K562 (cell line): Measurements from ENCODE around the gene MCM7. TPM values are rescaled to one million over a fixed set of nuclear protein-coding genes. Genes with fewer than 3 reads are reported as not detected.

Source experiments
- ESRRB ChIP-seq: fragments of 250-450 bp; sonication (Bioruptor Pico); IDR thresholded peaks from 2 replicates; pipeline ENCODE4 v1.5.0; 2020; ENCODE audit warnings: mild to moderate bottlenecking, moderate library complexity, borderline replicate concordance
- HNRNPL ChIP-seq: fragments of 200-400 bp; formaldehyde crosslinking; IDR thresholded peaks from 2 replicates; pipeline ENCODE4 v1.6.1; 2017; ENCODE audit warnings: low read depth, mild to moderate bottlenecking, low read length
- KHSRP ChIP-seq: fragments of 450-650 bp; IDR thresholded peaks from 2 replicates; pipeline ENCODE4 v1.6.1; 2017
- MXD1 ChIP-seq: fragments of 250-450 bp; sonication (Bioruptor Pico); IDR thresholded peaks from 2 replicates; pipeline ENCODE4 v1.8.0; 2021; ENCODE audit warnings: borderline replicate concordance, mild to moderate bottlenecking, moderate library complexity; ENCODE audit not compliant: poor library complexity, severe bottlenecking
- NFXL1 ChIP-seq: fragments of 450-650 bp; formaldehyde crosslinking; IDR thresholded peaks from 2 replicates; pipeline ENCODE4 v1.4.0; 2021; ENCODE audit warnings: mild to moderate bottlenecking
- PHTF2 ChIP-seq: fragments of 250-450 bp; sonication (Bioruptor Pico); IDR thresholded peaks from 2 replicates; pipeline ENCODE4 v1.5.0; 2021; ENCODE audit warnings: mild to moderate bottlenecking
- PML ChIP-seq: IDR thresholded peaks from 2 replicates; pipeline ENCODE4 v1.6.1; 2012; ENCODE audit warnings: low read length, inconsistent platforms
- PRDM10 ChIP-seq: fragments of 450-650 bp; IDR thresholded peaks from 2 replicates; pipeline ENCODE4 v1.6.1; 2018; ENCODE audit not compliant: partially characterized antibody
- PRPF4 ChIP-seq: fragments of 200-400 bp; formaldehyde crosslinking; IDR thresholded peaks from one replicate; pipeline ENCODE4 v1.6.1; 2017; ENCODE audit warnings: low read length, low read depth, mild to moderate bottlenecking; ENCODE audit not compliant: insufficient read depth, poor library complexity, severe bottlenecking
- STAT6 ChIP-seq: sonication (generic); formaldehyde crosslinking; IDR thresholded peaks from 2 replicates; pipeline ENCODE4 v1.8.1; 2023; ENCODE audit warnings: mild to moderate bottlenecking, missing genetic modification reagents
- TRIM25 ChIP-seq: fragments of 450-650 bp; IDR thresholded peaks from 2 replicates; pipeline ENCODE4 v1.7.0; 2016; ENCODE audit warnings: borderline replicate concordance
- VEZF1 ChIP-seq: fragments of 200-800 bp; sonication (Bioruptor generic); IDR thresholded peaks from 2 replicates; pipeline ENCODE4 v1.6.1; 2017; ENCODE audit warnings: missing genetic modification characterization, missing compliant biosample characterization
- ZNF217 ChIP-seq: sonication (generic); formaldehyde crosslinking; IDR thresholded peaks from 2 replicates; pipeline ENCODE4 v1.8.0; 2022; ENCODE audit warnings: mild to moderate bottlenecking, missing genetic modification reagents
- ZNF639 ChIP-seq, 2 experiments: fragments of 200-800 bp in 1 of 2; sonication (Bioruptor generic) in 1 of 2; sonication (generic) in 1 of 2; formaldehyde crosslinking in 1 of 2; IDR thresholded peaks in 1 of 2; conservative IDR thresholded peaks in 1 of 2; 2 replicates each; pipeline versions ENCODE4 v1.5.0 to v1.6.1; 2016 to 2020; ENCODE audit warnings: missing compliant biosample characterization in 1 of 2, missing genetic modification characterization in 1 of 2, missing genetic modification reagents in 1 of 2
- polyA plus RNA-seq, 8 experiments: library from polyadenylated mRNA; depleted of rRNA in 4 of 8; stranded (reverse) in 5 of 8; unstranded in 3 of 8; fragments of >200 nt; fragmentation: Nextera tagmentation in 2 of 8; fragmentation: Illumina TruSeq in 1 of 8; extraction: Ambion mirVana in 2 of 8; extraction: Trizol in 1 of 8; gene quantifications; 2 replicates each; pipeline versions ENCODE4 v1.2.1 to v1.2.3, GENCODE V29; 2011 to 2014; ENCODE audit warnings: inconsistent platforms in 1 of 8, missing spikeins in 1 of 8
- total RNA-seq, 7 experiments: library from RNA; depleted of rRNA in 6 of 7; stranded (reverse); fragments of >200 nt in 6 of 7; fragmentation: Illumina TruSeq in 2 of 7; extraction: Trizol in 2 of 7; gene quantifications; 2 replicates each; pipeline versions ENCODE4 v1.2.1 to v1.2.3, GENCODE V29; 2011 to 2021; ENCODE audit warnings: low replicate concordance in 1 of 7

MCM7 gene
- total and polyA plus RNA-seq, 9 of the 15 experiments (the other 6 are each of a cell fraction or from before 2014, with no cell fraction given) = 329 to 856 (median 437) TPM

- peak; percentile 8 for TF ChIP-seq PRDM10
- TF ChIP-seq TRIM25 = peak; percentile 89; the same call in 1 of the 2 replicates
- TF ChIP-seq ESRRB (CRISPR knock-in tag) = no peak
- no peak for TF ChIP-seq ZNF639 (CRISPR knock-in tag; conservative IDR thresholded peaks at IDR 0.05 in 1 of 2, IDR thresholded peaks at IDR 0.05 in 1 of 2)
- TF ChIP-seq ZNF217 (CRISPR knock-in tag) = no peak
- TF ChIP-seq PHTF2 (CRISPR knock-in tag) = no peak
- no peak for TF ChIP-seq NFXL1
- no peak for TF ChIP-seq KHSRP
- TF ChIP-seq HNRNPL = no peak
- peak; percentile 59; the same call in 1 of the 2 replicates for TF ChIP-seq PML
- no peak for TF ChIP-seq STAT6
- no peak for TF ChIP-seq MXD1
- TF ChIP-seq VEZF1 = peak; percentile 90
- no peak for TF ChIP-seq PRPF4
Observed at GRCh38 chr7:100148559-100149328, 47.5 kb upstream of the MCM7 start, which contains the start of gene LAMTOR4 (continued).
